Heart left ventricle (tissue), 16 donors: ENCODE data around the gene FXYD1. TPM values are rescaled to one million over a fixed set of nuclear protein-coding genes. Genes with fewer than 3 reads are reported as not detected.

Experiments
- ATAC-seq, 4 donors: fragments of 200-7000 bp; cut with Tn5 transposase; one replicate each; pipeline ENCODE4 v1.9.1; 2020 to 2022; ENCODE audit warnings: moderate library complexity in 4 of 4, mild to moderate bottlenecking in 3 of 4, moderate number of reproducible peaks in 1 of 4
- DNase-seq, 5 donors: peaks; one replicate each; pipeline ENCODE4 v3.0.0-alpha.2; 2020
- H3K27ac ChIP-seq, 12 donors: fragments of 200-600 bp; sonication (generic) in 4 of 12; one replicate each; pipeline versions ENCODE4 v1.5.0 to v1.8.0; 2016 to 2022; ENCODE audit warnings: mild to moderate bottlenecking in 2 of 12
- H3K27me3 ChIP-seq, 9 donors: fragments of 200-600 bp; sonication (generic) in 2 of 9; one replicate each; pipeline versions ENCODE4 v1.5.1 to v1.8.0; 2016 to 2022; ENCODE audit warnings: mild to moderate bottlenecking in 3 of 9
- H3K36me3 ChIP-seq, 9 donors: fragments of 200-600 bp; sonication (generic) in 2 of 9; one replicate each; pipeline versions ENCODE4 v1.5.0 to v1.8.0; 2018 to 2022; ENCODE audit warnings: mild to moderate bottlenecking in 2 of 9
- H3K4me1 ChIP-seq, 12 donors: fragments of 200-600 bp; sonication (generic) in 4 of 12; one replicate each; pipeline versions ENCODE4 v1.5.0 to v1.8.0; 2016 to 2022; ENCODE audit warnings: mild to moderate bottlenecking in 3 of 12
- H3K4me3 ChIP-seq, 12 donors: fragments of 200-600 bp; sonication (generic) in 4 of 12; one replicate each; pipeline versions ENCODE4 v1.5.0 to v1.8.0; 2017 to 2022; ENCODE audit warnings: mild to moderate bottlenecking in 9 of 12, moderate library complexity in 4 of 12
- H3K9me3 ChIP-seq, 12 donors: fragments of 200-600 bp; sonication (generic) in 4 of 12; one replicate each; pipeline versions ENCODE4 v1.5.0 to v1.8.0; 2016 to 2022; ENCODE audit warnings: mild to moderate bottlenecking in 1 of 12
- POLR2A ChIP-seq, 2 donors: fragments of 450-650 bp; IDR thresholded peaks; one replicate each; pipeline ENCODE4 v1.6.1; 2017; ENCODE audit warnings: antibody characterized with exemption in 2 of 2, mild to moderate bottlenecking in 2 of 2, moderate library complexity in 2 of 2
- WGBS, 4 donors: extraction: QIAGEN DNeasy Blood & Tissue Kit in 2 of 4; methylation state at CpG; one replicate each; pipeline versions ENCODE4 v1.1.5 to v1.1.7; 2013 to 2018; 5-methylcytosine and 5-hydroxymethylcytosine counted together
- intact Hi-C, 10 donors: fragments of 100-400 bp; cut with DNase I; formaldehyde crosslinking; loops; one replicate each; pipeline versions ENCODE4 v1.11.1 to v1.14.2; 2022
- polyA plus RNA-seq, 2 donors: library from polyadenylated mRNA; stranded (reverse); fragments of 200-250 nt; gene quantifications; one replicate each; pipeline ENCODE4 v1.2.3, GENCODE V29; 2013
- total RNA-seq, 9 donors: library from RNA; depleted of rRNA in 2 of 9; stranded (reverse); fragments of >200 nt in 2 of 9; fragmentation: NEBNext Ultra II Directional in 3 of 9; extraction: Animal tissue kit (Norgen Biotek cat#: 25700) in 3 of 9; gene quantifications; one replicate each; pipeline versions ENCODE4 v1.1.0 to v1.2.4, GENCODE V29; 2016 to 2023
- TF ChIP-seq, protein P1 (sequence below), 12 donors: fragments of 200-600 bp; sonication (generic) in 4 of 12; IDR thresholded peaks; one replicate each; pipeline versions ENCODE4 v1.5.0 to v1.8.0; 2018 to 2022; ENCODE audit warnings: antibody characterized with exemption in 12 of 12, mild to moderate bottlenecking in 5 of 12
- donor health status: ischemic (EF 13 %, LVEDD 7.1; RV severe dilation, severe dysfunction).
- donor health status: healthy with polysubstance abuse.
- donor health status: DM: no; HTN: yes; CAD: no.
- donor health status: DM: no; HTN: no; CAD: no.
- donor health status: ischemic (EF 25% LVEDD 6.9; RV normal size, moderate dysfunction).
- donor health status: ischemic (EF 25% LVEDD 5.7; RV mildly dilated, moderate dysfunction).
- donor health status: healthy.
- donor health status: DM: yes; HTN: yes; CAD: no.
- donor health status: ischemic (EF 35%, LVEDD 5.7; RV mildly dilated, moderate dysfunction).
- donor health status: nonischemic (EF 11% LVEDD 7.7; RV severe dilation, severe dysfunction).
- donor health status: DM: yes; HTN: yes; CAD: no.
- donor health status: PGD.
- donor health status: ischemic (EF 29% LVEDD 5.4; RV normal size, mild dysfunction).
- donor health status: nonischemic (EF 23%, LVEDD 6.1; RV moderate dilation, normal function).

The FXYD1 gene
- total and polyA plus RNA-seq, 11 donors = 129 to 631 (median 412) TPM

DNA sequence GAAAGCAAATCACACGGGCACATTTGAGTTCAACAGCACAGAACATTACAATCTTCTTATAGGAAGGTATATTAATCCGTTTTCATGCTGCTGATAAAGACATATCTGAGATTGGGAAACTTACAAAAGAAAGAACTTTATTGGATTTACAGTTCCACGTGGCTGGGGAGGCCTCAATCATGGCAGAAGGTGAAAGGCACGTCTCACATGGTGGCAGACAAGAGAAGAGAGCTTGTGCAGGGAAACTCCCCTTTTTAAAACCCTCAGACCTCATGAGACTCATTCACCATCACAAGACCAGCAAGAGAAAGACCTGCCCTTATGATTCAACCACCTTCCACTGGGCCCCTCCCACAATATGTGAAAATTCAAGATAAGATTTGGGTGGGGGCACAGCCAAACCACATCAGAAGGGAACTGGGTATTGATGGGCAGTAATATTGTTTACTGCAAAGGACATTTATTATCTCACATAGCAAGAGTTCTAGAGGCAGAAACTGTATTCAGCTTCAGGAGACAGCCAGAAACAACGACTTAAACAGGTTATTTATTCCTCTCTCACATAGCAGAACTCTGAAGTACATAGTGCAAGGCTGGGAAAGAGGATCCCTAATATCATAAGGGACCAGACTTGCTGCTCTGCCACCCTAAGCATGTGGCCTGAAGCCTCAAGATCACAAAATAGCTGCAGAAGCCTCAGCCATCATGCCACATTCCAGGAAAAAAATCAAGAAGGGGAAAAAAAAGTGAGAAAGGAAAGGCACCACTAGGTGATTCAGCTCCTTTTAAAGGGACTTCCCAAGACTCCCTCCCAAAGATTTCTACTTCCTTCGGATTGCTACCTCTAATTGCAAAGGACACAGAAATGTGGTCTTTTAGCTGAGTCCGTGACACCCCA is 39.0 kb downstream of the FXYD1 start:
- Histone ChIP-seq H3K27me3 (peaks cover 0 to 4% (median 0%) of the 10 kb centered on the region in 9 donors), H3K36me3 (no peaks in the 10 kb centered on the region), H3K4me1 (no peaks in the 10 kb centered on the region), H3K9me3 (no peaks in the 10 kb centered on the region), H3K4me3 (no peak overlapping the region), H3K27ac (no peak overlapping the region)
- WGBS, 4 donors = 76 to 79% (median 79%) methylated on average over 7 of the region's 7 CpGs
- intact Hi-C loops = no loop called here
- no peak for TF ChIP-seq POLR2A (IDR thresholded peaks at IDR 0.05)
- TF ChIP-seq, protein P1, sequence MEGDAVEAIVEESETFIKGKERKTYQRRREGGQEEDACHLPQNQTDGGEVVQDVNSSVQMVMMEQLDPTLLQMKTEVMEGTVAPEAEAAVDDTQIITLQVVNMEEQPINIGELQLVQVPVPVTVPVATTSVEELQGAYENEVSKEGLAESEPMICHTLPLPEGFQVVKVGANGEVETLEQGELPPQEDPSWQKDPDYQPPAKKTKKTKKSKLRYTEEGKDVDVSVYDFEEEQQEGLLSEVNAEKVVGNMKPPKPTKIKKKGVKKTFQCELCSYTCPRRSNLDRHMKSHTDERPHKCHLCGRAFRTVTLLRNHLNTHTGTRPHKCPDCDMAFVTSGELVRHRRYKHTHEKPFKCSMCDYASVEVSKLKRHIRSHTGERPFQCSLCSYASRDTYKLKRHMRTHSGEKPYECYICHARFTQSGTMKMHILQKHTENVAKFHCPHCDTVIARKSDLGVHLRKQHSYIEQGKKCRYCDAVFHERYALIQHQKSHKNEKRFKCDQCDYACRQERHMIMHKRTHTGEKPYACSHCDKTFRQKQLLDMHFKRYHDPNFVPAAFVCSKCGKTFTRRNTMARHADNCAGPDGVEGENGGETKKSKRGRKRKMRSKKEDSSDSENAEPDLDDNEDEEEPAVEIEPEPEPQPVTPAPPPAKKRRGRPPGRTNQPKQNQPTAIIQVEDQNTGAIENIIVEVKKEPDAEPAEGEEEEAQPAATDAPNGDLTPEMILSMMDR (IDR thresholded peaks at IDR 0.05) = no peak
- ATAC-seq = no peak
- no peak for DNase-seq

DNA sequence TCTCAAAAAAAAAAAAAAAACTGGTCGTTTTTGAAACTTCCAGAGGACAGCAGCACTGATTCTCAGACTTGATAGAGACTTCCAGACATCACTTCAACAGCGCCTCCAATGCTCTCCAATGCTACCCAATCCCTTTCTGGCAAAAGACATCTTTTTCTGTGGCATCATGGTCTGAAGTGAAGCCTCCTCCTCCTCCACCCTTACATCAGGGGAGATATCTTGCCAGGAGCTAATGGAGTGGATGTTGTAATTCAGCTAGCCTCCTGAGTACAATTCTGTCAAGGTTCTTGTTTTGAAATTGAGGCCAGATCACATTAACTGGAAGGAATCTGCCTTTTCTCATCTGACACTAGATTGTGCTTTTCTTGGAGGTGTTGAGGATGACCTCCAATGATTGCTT is 40.1 kb downstream of the FXYD1 start:
- Histone ChIP-seq H3K4me1 (no peaks in the 10 kb centered on the region), H3K27ac (no peak overlapping the region), H3K36me3 (no peaks in the 10 kb centered on the region), H3K9me3 (peaks cover 0 to 9% (median 0%) of the 10 kb centered on the region in 12 donors), H3K4me3 (no peak overlapping the region), H3K27me3 (peaks cover 0 to 4% (median 0%) of the 10 kb centered on the region in 9 donors)
- TF ChIP-seq POLR2A (IDR thresholded peaks at IDR 0.05) = no peak
- TF ChIP-seq, protein P1 (IDR thresholded peaks at IDR 0.05) = no peak
- 58 to 71% (median 61%) methylated on average over 2 of the region's 2 CpGs for whole genome bisulfite sequencing, 4 donors
- no peak for DNase-seq
- ATAC-seq = no peak
- intact Hi-C loops = no loop called here

DNA sequence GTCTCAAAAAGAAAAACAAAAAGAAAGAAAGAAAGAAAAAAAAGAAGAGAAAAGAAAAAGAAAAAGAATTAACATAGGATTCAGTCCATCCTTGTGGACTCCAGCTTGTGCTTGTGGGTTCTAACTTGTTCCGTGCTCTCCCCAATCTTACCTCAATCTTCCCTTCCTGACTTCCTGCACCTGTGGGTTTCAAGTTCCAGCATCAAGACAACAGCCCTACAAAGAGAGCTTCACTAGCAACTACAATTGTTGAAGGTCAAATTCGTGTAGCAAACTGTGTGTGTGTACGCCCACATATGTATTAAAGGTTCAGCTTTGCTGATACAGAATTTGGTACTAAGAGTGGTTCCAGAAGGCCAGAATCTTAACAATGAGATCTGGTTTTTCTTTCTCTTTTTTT is 41.2 kb downstream of the FXYD1 start:
- H3K4me1 ChIP-seq = no peaks in the 10 kb centered on the region
- DNase-seq (no peak), ATAC-seq (no peak)
- no peak overlapping the region for H3K27ac ChIP-seq
- H3K27me3 ChIP-seq = peaks cover 0 to 4% (median 0%) of the 10 kb centered on the region in 9 donors
- peaks cover 0 to 16% (median 3%) of the 10 kb centered on the region in 12 donors for H3K9me3 ChIP-seq
- WGBS, 4 donors = 76 to 85% (median 80%) methylated on average over 3 of the region's 3 CpGs
- intact Hi-C loops = no loop called here
- H3K4me3 ChIP-seq = no peak overlapping the region
- no peaks in the 10 kb centered on the region for H3K36me3 ChIP-seq
- TF ChIP-seq, protein P1 (IDR thresholded peaks at IDR 0.05) = no peak
- TF ChIP-seq POLR2A (IDR thresholded peaks at IDR 0.05) = no peak

DNA sequence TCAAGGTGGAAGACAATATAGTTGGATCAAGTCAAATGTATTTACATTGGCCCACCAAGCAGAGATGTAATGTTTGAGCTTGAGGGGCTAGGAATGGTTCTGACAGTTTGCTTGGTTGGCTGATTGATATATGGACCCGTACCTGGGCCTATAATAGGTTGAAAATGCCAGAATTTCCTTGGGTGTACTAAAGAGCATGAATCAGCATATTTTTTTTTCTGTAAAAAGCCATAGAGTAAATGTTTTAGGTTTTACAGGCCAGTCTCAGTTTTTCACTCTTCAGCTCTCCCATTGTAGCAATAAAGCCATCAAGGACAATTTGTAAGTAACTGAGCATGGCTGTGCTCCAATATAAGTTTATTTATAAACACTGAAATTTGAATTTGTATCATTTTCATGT is 42.8 kb downstream of the FXYD1 start:
- Histone ChIP-seq H3K4me3 (no peak overlapping the region), H3K4me1 (no peaks in the 10 kb centered on the region), H3K36me3 (no peaks in the 10 kb centered on the region), H3K27me3 (peaks cover 0 to 4% (median 0%) of the 10 kb centered on the region in 9 donors), H3K27ac (no peak overlapping the region), H3K9me3 (peaks cover 0 to 17% (median 3%) of the 10 kb centered on the region in 12 donors)
- no peak for TF ChIP-seq POLR2A (IDR thresholded peaks at IDR 0.05)
- TF ChIP-seq, protein P1 (IDR thresholded peaks at IDR 0.05) = no peak
- ATAC-seq (no peak), DNase-seq (no peak)
- 75 to 100% (median 87%) methylated on average over 1 of the region's 1 CpG for WGBS, 4 donors
- intact Hi-C loops = no loop called here
